AG04449 (cell line): ENCODE data around the gene IL12RB1.

Source experiments
- CTCF ChIA-PET: fragments of 350-600 bp; formaldehyde crosslinking; extraction: SDS; loops from one replicate; lab custom pipeline; 2021; ENCODE audit warnings: antibody characterized with exemption; lab: Yijun Ruan, JAX
- POLR2A ChIA-PET: fragments of 400-600, 350-600 bp; formaldehyde crosslinking; extraction: SDS; loops from one replicate; lab custom pipeline; 2020; ENCODE audit warnings: antibody characterized with exemption, inconsistent platforms; lab: Yijun Ruan, JAX
- DNase-seq: peaks from one replicate; pipeline ENCODE4 v3.0.0-alpha.2; 2010; ENCODE audit warnings: low read depth, low spot score
- H3K4me3 ChIP-seq: 2 replicates; pipeline ENCODE4 v1.5.1; 2011; ENCODE audit warnings: low read depth, mild to moderate bottlenecking, control low read depth, low read length
- TF ChIP-seq, protein P1 (sequence below): IDR thresholded peaks from one replicate; pipeline ENCODE4 v1.5.1; 2011; ENCODE audit warnings: mild to moderate bottlenecking, moderate library complexity, low read length, control low read depth, inconsistent platforms; ENCODE audit not compliant: insufficient read depth; ENCODE audit errors: missing control alignments

The IL12RB1 gene

DNA sequence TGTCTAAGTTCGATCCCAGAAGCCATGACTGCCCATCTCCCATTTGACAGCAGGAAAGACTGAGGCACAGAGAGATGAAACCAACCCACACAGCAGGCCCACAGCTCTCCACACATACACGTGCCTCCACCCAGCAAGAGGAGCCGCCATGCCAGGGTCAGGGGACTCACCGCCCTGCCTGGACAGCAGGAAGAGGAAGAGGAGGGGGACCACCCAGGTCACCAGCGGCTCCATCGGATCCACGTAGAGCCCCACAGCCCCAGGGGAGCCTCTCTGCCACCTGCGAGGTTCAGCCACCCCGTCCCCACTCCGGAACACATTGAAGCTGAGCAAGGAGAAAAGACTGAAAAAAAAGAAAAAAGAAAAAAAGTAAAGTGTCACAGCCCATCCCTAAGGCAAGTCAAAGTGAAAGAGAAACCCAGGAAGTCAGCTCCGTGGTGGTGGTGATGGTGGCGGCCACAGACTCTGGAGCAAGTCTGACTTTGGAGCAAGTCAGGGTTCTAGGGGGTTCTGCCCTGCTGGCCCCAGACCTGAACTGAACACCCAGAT, at the start of gene IL12RB1:
Gene IL12RB1, minus strand, starts transcription at position 345 of the 549 bp plus-strand sequence. Its CDS starts 111 bp downstream, at position 234.
- ChIA-PET CTCF (interaction anchor here (0.8 to 2.8 kb wide), 3 partner anchors 24 to 28 kb away, joined by 3 to 11 read pairs (median 4); no protein-coding TSS in a partner anchor), POLR2A (no interaction called here)
- TF ChIP-seq, protein P1, sequence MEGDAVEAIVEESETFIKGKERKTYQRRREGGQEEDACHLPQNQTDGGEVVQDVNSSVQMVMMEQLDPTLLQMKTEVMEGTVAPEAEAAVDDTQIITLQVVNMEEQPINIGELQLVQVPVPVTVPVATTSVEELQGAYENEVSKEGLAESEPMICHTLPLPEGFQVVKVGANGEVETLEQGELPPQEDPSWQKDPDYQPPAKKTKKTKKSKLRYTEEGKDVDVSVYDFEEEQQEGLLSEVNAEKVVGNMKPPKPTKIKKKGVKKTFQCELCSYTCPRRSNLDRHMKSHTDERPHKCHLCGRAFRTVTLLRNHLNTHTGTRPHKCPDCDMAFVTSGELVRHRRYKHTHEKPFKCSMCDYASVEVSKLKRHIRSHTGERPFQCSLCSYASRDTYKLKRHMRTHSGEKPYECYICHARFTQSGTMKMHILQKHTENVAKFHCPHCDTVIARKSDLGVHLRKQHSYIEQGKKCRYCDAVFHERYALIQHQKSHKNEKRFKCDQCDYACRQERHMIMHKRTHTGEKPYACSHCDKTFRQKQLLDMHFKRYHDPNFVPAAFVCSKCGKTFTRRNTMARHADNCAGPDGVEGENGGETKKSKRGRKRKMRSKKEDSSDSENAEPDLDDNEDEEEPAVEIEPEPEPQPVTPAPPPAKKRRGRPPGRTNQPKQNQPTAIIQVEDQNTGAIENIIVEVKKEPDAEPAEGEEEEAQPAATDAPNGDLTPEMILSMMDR = no peak
- DNase-seq = no peak
- no peak within 1 kb of the TSS; the same call in 1 of the 2 replicates for H3K4me3 ChIP-seq

DNA sequence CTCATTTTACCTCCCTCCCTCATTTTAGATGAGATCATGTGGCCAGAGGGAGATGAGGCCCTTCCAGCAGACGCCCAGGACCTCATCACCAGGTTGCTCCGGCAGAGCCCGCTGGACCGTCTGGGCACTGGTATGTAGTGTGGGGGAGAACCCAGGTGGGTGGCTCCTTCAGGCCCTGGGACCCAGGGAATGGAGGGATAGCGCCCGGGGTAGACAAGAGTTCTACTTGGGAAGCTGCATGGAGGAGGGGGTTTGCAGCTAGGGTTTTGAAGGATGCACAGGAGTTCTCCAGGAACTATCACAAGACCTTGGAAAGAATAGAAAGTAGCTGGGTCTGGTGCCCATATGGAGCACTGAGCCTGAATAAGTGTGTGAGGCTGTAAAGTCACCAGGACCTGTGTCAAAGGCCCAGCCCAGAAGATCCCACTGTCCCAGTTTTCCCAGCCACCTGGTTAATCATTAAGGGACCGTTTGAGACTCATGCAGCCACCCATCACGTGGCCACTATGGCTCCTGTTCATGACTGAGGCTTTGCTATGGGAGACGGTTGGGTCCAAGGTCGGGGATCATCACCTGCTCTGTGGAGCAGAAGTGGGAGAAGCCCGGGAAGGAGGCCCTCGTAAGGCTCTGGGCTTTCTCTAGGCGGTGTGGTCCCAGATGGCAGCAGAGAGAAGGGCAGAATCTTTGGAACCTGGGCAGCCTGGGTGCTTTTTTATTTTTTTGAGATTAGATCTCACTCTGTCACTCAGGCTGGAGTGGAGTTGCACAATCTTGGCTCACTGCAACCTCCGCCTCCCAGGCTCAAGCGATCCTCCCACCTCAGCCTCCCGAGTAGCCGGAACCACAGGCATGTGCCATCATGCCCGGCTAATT, 49.2 kb upstream of the IL12RB1 start:
- CTCF ChIA-PET = no interaction called here
- POLR2A ChIA-PET = no interaction called here

DNA sequence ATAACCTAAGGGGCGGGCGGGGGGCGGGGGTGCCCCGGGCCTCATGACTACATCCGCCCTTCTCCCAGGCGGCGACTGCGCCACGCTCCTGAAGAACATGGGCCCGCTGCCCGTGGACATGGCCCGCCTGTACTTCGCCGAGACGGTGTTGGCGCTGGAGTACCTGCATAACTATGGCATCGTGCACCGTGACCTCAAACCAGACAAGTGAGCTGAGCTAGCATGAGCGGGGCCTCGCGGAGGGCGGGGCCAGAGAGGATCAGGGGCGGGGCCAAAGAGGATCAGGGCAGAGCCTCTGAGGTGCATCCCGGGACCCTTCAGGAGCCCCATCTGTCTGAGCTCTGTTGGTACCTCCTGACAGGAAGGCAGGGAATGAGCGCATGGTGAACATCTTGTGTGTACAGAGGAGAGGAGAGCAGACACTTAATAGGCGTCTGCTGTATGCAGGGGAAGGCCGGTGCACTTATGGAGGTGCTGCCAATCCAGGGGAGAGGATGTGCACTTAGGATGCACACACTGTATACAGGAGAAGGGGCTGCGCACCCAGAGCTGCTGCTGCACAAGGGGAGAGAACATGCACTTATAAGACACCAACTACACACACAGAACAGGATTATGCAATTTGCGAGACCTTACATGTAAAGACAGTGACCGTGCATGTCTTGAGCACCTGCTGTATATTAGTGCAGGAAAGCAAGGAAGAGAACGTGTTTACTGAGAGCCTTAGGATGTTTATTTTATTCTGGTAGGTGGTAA, 45.3 kb upstream of the IL12RB1 start:
- TF ChIP-seq, protein P1 = no peak
- ChIA-PET POLR2A (no interaction called here), CTCF (interaction anchor here (0.9 to 1.2 kb wide), 2 partner anchors 14 to 30 kb away, joined by 3 read pairs; no protein-coding TSS in a partner anchor)
- no peak for DNase-seq
- H3K4me3 ChIP-seq = no peak overlapping the region

More for the DNA sequence above, 49.2 kb upstream of the IL12RB1 start:
- TF ChIP-seq, protein P1 = no peak
- no peak for DNase-seq
- no peak overlapping the region for H3K4me3 ChIP-seq

DNA sequence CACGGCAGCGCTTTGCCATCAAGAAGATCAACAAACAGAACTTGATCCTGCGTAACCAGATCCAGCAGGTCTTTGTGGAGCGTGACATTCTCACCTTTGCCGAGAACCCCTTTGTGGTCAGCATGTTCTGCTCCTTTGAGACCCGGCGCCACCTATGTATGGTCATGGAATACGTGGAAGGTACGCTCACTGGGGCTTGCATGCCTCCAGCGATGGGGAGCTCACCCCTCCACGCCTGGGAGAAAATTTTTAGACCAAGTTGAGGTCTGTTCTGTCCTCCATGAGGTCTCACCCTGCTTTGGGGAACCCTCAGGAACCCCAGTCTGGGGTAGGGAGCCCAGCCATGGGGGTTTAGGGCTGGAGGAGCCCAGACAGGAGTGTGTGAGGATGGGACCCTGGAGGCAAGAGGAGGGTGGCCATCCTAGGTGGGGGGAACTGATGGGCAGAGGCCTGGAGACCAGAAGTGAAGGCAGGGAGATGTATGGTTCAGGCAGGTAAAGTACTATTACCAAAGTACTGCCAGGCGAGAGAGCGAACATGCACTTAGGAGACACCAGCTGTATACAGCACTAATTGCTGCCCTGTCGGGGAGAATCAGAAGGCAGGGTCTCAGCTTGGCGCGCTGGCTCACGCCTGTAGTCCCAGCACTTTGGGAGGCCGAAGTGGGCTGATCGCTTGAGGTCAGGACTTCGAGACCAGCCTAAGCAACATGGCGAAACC, 43.9 kb upstream of the IL12RB1 start:
- no peak overlapping the region for H3K4me3 ChIP-seq
- ChIA-PET CTCF (interaction anchor here (0.8 kb wide), 1 partner anchor 21 kb away, joined by 3 read pairs; no protein-coding TSS in a partner anchor), POLR2A (no interaction called here)
- DNase-seq = no peak
- TF ChIP-seq, protein P1 = no peak

DNA sequence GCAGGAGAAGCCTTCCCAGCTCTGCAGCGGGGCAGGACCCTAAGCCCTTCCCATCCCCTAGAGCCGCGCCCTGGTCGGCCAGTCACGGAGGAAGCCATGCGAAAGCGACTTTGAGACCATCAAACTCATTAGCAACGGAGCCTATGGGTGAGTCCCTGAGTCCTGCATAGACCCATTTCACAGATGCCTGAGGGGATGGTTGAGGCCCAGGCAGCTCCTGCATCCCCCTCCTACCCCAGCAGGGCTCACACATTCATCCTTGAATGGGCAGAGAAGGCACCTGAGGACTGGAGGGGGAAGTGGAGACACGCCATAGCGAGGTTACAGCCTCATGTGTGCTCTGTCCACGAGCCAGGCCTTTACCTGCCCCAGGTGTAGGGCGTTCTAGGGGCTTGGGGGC, 42.1 kb upstream of the IL12RB1 start:
- TF ChIP-seq, protein P1 = no peak
- no peak for DNase-seq
- ChIA-PET CTCF (interaction anchor here (1.2 to 2.0 kb wide), 7 partner anchors 11 to 200 kb away, joined by 3 to 8 read pairs (median 5); partner anchors contain the start of gene CCDC124), POLR2A (no interaction called here)
- no peak overlapping the region for H3K4me3 ChIP-seq
